Measurements from ENCODE around the gene NEURL1.

DNA sequence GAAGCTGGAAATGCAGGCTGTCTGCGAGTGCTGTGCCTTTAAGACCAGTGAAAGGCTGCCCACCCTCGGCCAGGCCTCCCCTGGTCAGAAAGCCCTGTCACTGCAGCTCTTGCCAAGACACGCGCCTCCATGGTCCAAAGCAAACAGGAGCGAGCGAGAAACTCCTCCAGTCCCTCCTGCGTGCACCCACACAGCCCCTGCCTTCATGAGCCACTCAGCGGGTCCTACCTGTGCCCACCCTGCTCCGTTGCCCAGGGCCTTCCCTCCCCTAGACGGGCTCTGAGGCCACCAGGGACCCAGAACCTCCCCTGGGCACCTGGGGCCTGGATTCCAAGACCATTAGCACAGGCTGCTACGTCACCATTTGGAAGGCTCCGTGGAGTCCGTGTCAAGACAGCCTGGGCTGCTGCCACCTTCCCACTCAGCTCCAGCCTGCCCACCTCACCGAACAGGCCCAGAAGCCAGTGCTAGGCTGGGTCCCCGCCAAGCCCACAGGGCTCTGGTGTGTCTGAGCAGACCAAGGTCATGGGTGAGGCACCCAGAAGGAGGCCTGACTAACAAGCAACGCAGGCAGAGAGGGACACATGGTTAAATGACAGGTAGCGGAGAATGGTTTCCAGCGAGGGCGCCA lies 144.5 kb downstream of the NEURL1 start:
- TF ChIP-seq GATA2 (IDR thresholded peaks at IDR 0.05; ENCODE audit: low read depth, low read length), result no peak
- TF ChIP-seq GATA3 (IDR thresholded peaks at IDR 0.05; ENCODE audit: low read depth, low read length), result no peak

Data from SH-SY5Y (cell line).